Renal cortex interstitium (tissue), 11 donors: Measurements from ENCODE around the gene SCFD2. TPM values are rescaled to one million over a fixed set of nuclear protein-coding genes. Genes with fewer than 3 reads are reported as not detected.
A peak's percentile ranks its signal among the peaks of the same experiment; 100 is the strongest.
"Not testable (repeated sequence)": the region's sequence is repeated elsewhere in the genome, so short reads cannot be mapped to it uniquely, and the experiment has no call there.

Source experiments
- DNase-seq, 11 donors: peaks; one replicate each; pipeline ENCODE4 v3.0.0-alpha.2; 2013; ENCODE audit warnings: low read depth in 9 of 11, low spot score in 4 of 11; ENCODE audit errors: extremely low read depth in 1 of 11
- polyA plus RNA-seq, 3 donors: library from polyadenylated mRNA; unstranded; fragments of 120-200 nt; gene quantifications; one replicate each; pipeline ENCODE4 v1.2.1, GENCODE V29; 2013; ENCODE audit not compliant: insufficient read length in 3 of 3

The SCFD2 gene
- polyA plus RNA-seq, 3 donors: 12.0 to 13.7 (median 13.5) TPM

- peak in 1 of 11 donors; percentile 20 for DNase-seq
These were observed 275.7 kb downstream of the SCFD2 start for GRCh38 chr4:53089936-53090729.

GRCh38 chr4:53088152-53088551 is 277.7 kb downstream of the SCFD2 start:
- no peak for DNase-seq

- peak in 2 of 11 donors; percentile 38 to 40 for DNase-seq
These were observed 289.4 kb downstream of the SCFD2 start for GRCh38 chr4:53076374-53076958.

GRCh38 chr4:53075162-53075785 is 290.6 kb downstream of the SCFD2 start:
- no peak for DNase-seq

GRCh38 chr4:53068755-53069330 is 297.0 kb downstream of the SCFD2 start:
- DNase-seq: no peak

GRCh38 chr4:53067125-53067802 is 298.6 kb downstream of the SCFD2 start:
- no peak for DNase-seq

GRCh38 chr4:53066155-53066554 is 299.7 kb downstream of the SCFD2 start:
- DNase-seq: no peak

GRCh38 chr4:53064609-53065008 is 301.3 kb downstream of the SCFD2 start:
- DNase-seq: no peak

- DNase-seq: no peak
These were observed 304.6 kb downstream of the SCFD2 start for GRCh38 chr4:53061091-53061850.

- DNase-seq: no peak
These were observed 305.6 kb downstream of the SCFD2 start for GRCh38 chr4:53060278-53060677.

GRCh38 chr4:53059871-53060270 is 306.0 kb downstream of the SCFD2 start:
- DNase-seq: no peak

GRCh38 chr4:53059256-53059655 is 306.6 kb downstream of the SCFD2 start:
- no peak for DNase-seq

- no peak for DNase-seq
These were observed 308.2 kb downstream of the SCFD2 start for GRCh38 chr4:53057679-53058078.

- not testable (repeated sequence) for DNase-seq
These were observed 308.8 kb downstream of the SCFD2 start for GRCh38 chr4:53057108-53057507.

GRCh38 chr4:53055716-53056403 is 310.0 kb downstream of the SCFD2 start:
- DNase-seq: peak in 1 of 11 donors; percentile 36

GRCh38 chr4:53055274-53055673 is 310.6 kb downstream of the SCFD2 start:
- DNase-seq: no peak

GRCh38 chr4:53050361-53050774 is 315.5 kb downstream of the SCFD2 start:
- DNase-seq: no peak

- DNase-seq: no peak
These were observed 316.3 kb downstream of the SCFD2 start for GRCh38 chr4:53049528-53049927.
